Measurements from ENCODE around the gene ARPC1B.
"Not testable (repeated sequence)": the region's sequence is repeated elsewhere in the genome, so short reads cannot be mapped to it uniquely, and the experiment has no call there.

Gene ARPC1B

GRCh38 chr7:99339595-99339994, 34.9 kb upstream of the ARPC1B start:
- no peak for DNase-seq (ENCODE audit: low read depth)
- no peak overlapping the region for H3K4me3 ChIP-seq (ENCODE audit: control insufficient read depth, low read depth, low read length)
- TF ChIP-seq, protein P1, sequence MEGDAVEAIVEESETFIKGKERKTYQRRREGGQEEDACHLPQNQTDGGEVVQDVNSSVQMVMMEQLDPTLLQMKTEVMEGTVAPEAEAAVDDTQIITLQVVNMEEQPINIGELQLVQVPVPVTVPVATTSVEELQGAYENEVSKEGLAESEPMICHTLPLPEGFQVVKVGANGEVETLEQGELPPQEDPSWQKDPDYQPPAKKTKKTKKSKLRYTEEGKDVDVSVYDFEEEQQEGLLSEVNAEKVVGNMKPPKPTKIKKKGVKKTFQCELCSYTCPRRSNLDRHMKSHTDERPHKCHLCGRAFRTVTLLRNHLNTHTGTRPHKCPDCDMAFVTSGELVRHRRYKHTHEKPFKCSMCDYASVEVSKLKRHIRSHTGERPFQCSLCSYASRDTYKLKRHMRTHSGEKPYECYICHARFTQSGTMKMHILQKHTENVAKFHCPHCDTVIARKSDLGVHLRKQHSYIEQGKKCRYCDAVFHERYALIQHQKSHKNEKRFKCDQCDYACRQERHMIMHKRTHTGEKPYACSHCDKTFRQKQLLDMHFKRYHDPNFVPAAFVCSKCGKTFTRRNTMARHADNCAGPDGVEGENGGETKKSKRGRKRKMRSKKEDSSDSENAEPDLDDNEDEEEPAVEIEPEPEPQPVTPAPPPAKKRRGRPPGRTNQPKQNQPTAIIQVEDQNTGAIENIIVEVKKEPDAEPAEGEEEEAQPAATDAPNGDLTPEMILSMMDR (conservative IDR thresholded peaks at IDR 0.05; ENCODE audit: control insufficient read depth, insufficient read depth, low read depth, low read length) = no peak

DNA sequence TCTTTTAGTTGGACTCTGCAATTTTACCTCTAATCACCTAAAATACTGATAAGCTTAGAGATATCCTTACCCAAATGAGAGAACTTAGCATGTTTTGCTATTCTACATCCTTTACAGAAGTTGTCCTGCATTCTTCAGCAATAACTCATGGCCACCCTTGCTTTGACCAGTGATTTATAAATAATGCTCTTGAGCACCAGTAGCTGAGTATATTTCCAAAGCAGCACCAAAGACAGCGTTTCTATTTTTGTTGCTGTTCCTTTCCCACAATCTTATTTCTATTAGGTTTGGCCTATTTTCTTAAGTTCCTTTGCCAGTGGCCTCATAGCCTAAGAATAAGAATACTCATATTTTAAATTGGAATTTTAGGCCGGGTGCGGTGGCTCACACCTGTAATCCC, 33.9 kb upstream of the ARPC1B start:
- DNase-seq (ENCODE audit: low read depth) = no peak
- TF ChIP-seq, protein P1 (conservative IDR thresholded peaks at IDR 0.05; ENCODE audit: control insufficient read depth, insufficient read depth, low read depth, low read length) = no peak
- H3K4me3 ChIP-seq (ENCODE audit: control insufficient read depth, low read depth, low read length) = no peak overlapping the region

- no peak for DNase-seq (ENCODE audit: low read depth)
- no peak overlapping the region for H3K4me3 ChIP-seq (ENCODE audit: control insufficient read depth, low read depth, low read length)
- TF ChIP-seq, protein P1 (conservative IDR thresholded peaks at IDR 0.05; ENCODE audit: control insufficient read depth, insufficient read depth, low read depth, low read length) = no peak
These were observed 30.4 kb upstream of the ARPC1B start for GRCh38 chr7:99344061-99344647.

DNA sequence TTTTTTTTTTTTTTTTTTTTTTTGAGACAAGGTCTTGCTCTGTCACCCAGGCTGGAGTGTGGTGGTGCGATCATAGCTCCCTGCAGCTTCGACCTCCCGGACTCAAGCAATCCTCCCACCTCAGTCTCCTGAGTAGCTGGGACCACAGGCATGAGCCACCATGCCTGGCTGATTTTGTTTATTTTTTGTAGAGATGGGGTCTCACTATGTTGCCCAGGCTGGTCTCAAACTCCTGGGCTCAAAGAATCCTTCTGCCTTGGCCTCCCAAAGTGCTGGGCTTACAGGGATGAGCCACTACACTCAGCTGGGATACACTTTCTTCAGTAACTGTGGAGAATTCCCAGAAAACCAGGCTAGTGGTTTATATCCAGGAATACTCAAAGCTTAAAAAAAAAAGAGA, 23.9 kb upstream of the ARPC1B start:
- not testable (repeated sequence) for H3K4me3 ChIP-seq (ENCODE audit: control insufficient read depth, low read depth, low read length); DNase-seq (ENCODE audit: low read depth)

DNA sequence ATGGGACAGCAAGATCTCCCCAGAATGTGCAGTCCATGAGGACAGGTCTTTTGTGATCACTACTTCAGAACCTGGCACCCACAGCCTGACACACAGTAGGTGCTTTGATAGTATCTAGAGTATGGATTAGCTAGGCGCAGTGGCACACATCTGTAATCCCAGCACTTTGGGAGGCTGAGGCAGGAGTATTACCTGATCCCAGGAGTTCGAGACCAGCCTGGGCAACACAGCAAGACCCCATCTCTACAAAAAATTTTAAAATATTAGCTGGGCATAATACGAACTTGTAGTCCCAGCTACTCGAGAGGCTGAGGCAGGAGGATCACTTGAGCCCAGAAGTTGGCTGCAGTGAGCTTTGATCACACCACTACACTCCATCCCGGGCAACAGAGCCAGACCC, 22.3 kb upstream of the ARPC1B start:
- H3K4me3 ChIP-seq (ENCODE audit: control insufficient read depth, low read depth, low read length) = no peak overlapping the region
- TF ChIP-seq, protein P1 (conservative IDR thresholded peaks at IDR 0.05; ENCODE audit: control insufficient read depth, insufficient read depth, low read depth, low read length) = no peak
- no peak for DNase-seq (ENCODE audit: low read depth)

DNA sequence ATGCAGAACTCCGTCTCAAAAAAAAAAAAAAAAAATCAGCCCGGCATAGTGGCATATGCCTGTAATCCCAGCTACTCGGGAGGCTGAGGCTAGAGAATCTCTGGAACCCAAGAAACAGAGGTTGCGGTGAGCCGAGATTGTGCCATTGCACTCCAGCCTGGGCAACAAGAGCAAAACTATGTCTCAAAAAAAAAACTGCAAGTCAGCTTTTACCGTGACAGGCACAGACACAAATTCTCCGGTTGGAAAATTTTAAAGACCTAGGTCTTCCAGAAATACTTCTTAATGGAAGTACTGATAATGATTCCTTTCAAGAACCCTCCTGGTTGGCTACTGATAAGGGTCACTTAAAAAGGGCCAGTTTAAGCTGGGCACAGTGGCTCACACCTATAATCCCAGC, 19.4 kb upstream of the ARPC1B start:
- no peak for DNase-seq (ENCODE audit: low read depth)
- TF ChIP-seq, protein P1 (conservative IDR thresholded peaks at IDR 0.05; ENCODE audit: control insufficient read depth, insufficient read depth, low read depth, low read length) = no peak
- no peak overlapping the region for H3K4me3 ChIP-seq (ENCODE audit: control insufficient read depth, low read depth, low read length)

DNA sequence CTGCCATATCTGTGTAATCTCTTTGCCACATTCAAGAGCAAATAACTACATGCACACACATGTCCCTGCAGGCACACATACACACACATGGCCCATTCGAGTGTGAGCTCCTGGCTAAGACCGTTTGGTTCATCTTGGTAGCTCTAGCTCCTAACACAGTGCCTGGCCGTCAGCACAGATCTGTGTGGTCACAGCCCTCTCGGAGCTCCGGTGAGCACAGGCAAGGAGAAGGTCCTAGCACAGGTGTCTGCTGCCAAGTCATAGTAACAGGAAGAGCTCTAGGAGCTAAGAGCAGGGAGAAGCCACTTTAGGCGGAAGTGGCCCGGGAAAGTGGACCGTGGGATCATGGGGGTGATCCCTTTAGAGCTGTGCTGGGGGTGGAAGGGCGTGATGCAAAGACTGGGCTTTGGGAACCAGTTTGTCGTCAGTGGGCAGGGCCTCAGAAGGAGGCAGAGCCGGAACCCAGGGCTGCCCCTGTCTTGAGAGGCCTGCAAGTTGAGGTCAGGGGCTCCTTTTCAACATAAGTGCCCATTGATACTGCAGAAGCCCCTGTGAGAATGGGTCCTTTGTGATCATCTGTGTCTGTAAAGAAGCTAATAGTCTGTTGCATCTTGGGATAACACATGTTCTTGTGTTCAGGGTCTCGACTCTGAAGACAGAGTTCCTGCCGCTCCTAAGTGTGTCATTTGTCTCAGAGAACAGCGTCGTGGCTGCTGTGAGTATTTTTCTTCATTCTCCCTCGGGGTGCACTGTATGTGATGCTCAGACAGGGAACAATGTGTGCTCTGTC, 16.6 kb upstream of the ARPC1B start:
- no peak overlapping the region for H3K4me3 ChIP-seq (ENCODE audit: control insufficient read depth, low read depth, low read length)
- TF ChIP-seq, protein P1 (conservative IDR thresholded peaks at IDR 0.05; ENCODE audit: control insufficient read depth, insufficient read depth, low read depth, low read length) = no peak
- DNase-seq (ENCODE audit: low read depth) = no peak

DNA sequence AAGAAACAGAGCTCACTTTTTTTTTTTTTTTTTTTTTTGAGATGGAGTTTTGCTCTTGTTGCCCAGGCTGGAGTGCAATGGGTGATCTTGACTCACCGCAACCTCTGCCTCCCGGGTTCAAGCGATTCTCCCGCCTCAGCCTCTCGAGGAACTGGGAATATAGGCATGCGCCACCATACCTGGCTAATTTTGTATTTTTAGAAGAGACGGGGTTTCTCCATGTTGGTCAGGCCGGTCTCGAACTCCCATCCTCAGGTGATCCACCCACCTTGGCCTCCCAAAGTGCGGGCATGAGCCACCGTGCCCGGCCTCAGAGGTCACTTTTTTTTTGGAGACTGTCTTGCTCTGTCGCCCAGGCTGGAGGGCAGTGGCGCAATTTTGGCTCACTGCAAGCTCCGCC, 16.0 kb upstream of the ARPC1B start:
- H3K4me3 ChIP-seq (ENCODE audit: control insufficient read depth, low read depth, low read length) = not testable (repeated sequence)

More for the DNA sequence above, 16.0 kb upstream of the ARPC1B start:
- DNase-seq (ENCODE audit: low read depth) = not testable (repeated sequence)

Data from fibroblast of mammary gland (primary cell).